NCI-H524 treated with DMSO at 0.1 percent for 48 hours (cell line): ENCODE measurements around the gene SELENOW.
"Not testable (repeated sequence)": the region's sequence is repeated elsewhere in the genome, so short reads cannot be mapped to it uniquely, and the experiment has no call there.

Experiments used
- DNase-seq: peaks from one replicate; lab custom pipeline; 2025; lab: John Stamatoyannopoulos, UW

Gene SELENOW

DNA sequence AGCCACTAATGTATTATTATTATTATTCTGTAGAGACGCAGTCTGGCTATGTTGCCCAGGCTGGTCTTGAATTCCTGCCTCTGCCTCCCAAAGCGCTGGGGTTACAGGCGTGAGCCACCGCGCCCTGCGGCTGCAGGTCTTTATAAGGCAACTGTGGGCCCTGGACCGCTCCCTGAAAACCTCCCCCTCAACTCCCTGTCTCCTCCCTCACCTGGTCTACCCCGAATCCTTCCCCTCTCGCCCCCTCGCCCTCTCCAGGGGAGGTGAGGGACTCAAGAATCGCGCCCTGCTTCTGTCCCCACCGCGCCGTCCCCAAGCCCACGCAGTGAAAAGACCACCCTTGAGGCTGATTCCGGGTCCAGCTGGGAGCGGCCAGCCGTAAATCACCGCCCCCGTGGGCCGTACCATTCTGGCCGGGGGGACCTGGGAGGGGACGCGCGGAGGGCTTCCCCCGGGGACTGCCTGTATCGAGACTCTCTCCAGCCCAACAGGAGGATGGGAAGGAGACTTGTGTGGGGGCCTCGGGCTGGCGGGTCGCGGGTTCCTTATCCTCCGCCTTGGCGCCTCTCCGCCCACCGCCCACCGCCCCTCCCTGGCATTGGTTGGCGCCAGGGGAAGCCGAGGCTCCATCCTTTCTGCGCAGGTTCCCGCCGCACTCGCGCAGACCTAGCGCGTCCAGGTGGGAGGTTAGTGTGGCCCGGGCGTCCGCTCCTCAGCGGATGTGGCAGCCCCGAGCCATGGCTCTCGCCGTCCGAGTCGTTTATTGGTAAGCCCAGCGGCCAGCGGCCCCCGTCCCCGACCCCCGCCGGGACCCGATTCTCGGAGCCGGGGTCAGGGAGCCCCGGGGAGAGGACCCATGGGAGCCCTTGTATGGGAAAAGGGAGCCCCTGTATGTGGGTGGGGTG lies at the start of gene SELENOW:
SELENOW (plus strand) TSS at position 655 of the 905 bp plus-strand sequence; CDS start at position 738, 83 bp downstream.
- DNase-seq = no peak

DNA sequence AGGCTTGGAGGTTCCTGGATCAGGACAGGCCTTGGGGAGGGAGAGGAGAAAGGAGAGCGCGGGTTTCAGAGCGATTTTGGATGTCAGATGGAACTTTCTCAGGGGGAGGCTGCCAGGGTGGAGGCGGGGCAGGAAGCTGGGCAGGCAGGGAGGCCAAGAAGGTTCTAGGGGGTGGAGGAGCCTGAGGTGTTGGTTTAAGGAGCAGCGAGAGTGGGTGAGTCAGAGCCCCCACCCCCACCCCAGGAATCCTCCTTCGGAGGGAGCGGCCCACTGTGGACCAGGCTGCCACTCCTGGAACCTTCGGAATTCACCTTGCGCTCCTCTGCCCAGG lies 49.1 kb upstream of the SELENOW start:
- DNase-seq = no peak

DNA sequence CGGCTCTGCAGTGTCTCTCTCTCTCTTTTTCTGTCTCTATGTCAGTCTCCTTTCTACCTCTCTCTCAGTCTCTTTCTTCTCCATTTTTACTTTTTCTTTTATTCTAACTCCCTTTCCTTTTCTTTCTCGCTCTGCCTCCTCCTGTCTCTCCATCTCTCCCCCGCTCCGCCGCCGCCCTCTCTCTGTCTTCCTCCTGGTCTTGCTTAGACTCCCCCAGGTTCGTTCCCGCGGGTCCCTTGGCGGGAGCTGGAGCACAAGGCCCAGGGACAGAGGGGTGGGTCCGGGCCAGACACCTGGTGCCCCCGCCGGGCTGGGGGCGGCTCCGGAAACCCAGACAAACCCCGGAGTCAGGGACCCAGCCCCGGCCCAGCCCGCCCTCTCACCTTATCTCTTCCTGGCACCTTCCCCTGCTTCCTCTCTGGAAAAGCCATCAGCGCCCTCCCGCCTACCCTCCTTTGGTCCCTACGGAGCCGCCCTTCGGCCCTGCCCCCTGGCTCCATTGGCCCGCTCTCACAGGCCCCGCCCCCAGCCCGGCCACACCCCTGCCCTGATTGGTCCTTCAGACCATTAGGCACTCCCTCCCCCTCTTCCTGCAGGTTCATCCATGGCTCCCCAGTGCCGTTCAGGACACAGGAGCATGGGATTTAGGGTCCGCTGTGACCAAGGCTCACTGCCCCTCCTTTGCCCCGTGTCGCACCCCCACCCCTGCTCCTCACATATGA lies 48.5 kb upstream of the SELENOW start:
- no peak for DNase-seq

DNA sequence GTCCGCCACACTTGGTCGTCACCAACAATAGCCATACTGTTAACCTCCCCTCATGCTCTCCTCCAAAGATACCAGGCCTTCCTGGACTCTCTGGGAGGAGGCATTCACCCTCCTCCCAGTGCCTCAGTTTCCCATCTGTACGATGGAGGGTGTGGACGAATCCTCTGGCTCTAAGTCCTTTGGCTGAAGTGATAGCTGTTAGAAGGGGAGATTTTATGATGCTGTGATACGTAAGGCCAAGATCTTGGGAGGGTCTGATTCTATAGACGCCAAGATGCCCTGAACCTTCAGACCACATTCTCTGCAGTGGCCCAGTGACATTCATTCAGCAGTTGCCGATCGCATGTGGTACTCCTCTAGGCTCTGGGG lies 48.0 kb upstream of the SELENOW start:
- DNase-seq = no peak

DNA sequence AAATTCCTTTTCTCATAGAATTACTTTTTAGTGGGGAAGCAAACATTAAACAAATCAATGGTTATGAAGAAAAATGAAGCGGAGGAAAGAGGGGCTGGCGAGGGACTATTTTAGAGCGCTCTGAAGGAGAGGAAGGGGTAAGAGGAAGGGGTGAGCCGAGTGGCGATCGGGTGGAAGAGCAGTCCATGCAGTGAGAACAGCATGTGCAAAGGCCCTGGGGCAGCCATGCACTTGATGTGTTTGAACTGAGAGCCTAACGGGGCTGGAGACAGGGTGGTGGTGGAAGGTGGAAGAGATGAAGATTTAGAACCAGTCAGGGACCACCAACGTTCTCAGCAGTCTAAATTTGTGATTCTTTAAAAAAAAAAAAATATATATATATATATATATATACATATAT lies 47.6 kb upstream of the SELENOW start:
- no peak for DNase-seq

DNA sequence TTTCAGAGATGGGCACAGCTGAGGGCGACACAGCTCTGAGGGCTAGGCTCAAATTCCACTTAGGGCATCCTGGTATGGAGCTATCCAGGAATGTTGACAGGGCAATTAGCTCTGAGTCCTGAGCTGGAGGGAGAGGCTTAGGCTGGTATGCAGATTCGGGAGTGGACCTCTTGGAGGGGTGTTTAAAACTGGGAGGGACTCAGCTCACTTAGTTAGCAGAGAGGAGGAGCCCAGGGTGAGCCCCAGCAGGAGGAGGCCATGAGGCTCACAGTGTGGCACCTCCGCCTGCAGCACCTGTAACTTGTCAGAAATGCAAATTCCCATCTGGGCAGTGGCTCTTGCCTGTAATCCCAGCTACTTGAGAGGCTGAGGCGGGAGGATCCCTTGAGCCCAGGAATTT lies 43.4 kb upstream of the SELENOW start:
- DNase-seq = no peak

DNA sequence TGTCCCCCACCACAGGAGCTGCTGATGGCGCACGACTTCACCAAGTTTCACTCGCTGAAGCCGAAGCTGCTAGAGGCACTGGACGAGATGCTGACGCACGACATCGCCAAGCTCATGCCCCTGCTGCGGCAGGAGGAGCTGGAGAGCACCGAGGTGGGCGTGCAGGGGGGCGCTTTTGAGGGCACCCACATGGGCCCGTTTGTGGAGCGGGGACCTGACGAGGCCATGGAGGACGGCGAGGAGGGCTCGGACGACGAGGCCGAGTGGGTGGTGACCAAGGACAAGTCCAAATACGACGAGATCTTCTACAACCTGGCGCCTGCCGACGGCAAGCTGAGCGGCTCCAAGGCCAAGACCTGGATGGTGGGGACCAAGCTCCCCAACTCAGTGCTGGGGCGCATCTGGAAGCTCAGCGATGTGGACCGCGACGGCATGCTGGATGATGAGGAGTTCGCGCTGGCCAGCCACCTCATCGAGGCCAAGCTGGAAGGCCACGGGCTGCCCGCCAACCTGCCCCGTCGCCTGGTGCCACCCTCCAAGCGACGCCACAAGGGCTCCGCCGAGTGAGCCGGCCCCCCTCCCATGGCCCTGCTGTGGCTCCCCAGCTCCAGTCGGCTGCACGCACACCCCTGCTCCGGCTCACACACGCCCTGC lies 37.5 kb upstream of the SELENOW start:
- DNase-seq = no peak

DNA sequence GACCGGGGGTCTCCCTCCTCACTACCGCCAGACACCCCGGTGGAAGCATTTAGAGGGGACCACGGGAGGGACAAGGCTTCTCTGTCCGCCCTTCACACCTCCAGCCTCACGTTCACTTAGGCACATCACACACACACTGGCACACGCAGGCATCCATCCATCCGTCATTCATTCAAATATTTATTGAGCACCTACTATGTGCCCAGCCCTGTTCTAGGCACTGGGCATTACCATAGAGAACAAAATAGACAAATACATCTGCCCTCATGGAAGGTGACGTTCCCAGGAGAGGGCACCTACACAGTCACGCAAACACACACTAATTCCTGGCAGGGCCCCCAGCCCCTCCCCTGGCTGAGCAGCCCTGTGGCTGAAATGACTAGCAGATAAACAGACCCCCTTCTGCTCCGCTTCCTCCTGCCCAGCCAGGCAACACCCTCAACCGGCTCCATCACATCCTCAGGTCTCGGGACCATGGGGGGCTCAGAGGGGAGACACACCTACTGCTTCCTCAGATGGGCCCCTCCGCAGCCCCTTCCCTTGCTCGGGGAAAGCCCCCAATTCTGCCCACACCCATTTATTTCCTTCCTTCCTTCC lies 36.9 kb upstream of the SELENOW start:
- no peak for DNase-seq

DNA sequence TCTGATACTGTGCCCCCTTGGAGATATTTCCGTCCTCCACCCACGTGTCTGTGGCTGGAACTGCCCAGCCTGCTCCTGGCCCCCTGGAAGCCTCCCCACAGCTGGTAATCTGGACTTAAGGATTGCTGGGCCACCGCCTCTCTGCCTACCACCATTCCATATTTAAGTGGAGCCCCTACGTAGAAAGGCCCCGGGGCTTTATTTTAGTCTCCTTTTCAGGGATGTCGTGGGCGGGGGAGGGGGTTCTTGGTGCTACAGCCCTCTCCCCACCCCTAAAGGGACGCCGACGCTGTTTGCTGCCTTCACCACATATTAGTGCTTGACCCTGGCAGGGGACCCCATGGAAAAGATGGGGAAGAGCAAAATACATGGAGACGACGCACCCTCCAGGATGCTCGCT lies 35.9 kb upstream of the SELENOW start:
- no peak for DNase-seq

DNA sequence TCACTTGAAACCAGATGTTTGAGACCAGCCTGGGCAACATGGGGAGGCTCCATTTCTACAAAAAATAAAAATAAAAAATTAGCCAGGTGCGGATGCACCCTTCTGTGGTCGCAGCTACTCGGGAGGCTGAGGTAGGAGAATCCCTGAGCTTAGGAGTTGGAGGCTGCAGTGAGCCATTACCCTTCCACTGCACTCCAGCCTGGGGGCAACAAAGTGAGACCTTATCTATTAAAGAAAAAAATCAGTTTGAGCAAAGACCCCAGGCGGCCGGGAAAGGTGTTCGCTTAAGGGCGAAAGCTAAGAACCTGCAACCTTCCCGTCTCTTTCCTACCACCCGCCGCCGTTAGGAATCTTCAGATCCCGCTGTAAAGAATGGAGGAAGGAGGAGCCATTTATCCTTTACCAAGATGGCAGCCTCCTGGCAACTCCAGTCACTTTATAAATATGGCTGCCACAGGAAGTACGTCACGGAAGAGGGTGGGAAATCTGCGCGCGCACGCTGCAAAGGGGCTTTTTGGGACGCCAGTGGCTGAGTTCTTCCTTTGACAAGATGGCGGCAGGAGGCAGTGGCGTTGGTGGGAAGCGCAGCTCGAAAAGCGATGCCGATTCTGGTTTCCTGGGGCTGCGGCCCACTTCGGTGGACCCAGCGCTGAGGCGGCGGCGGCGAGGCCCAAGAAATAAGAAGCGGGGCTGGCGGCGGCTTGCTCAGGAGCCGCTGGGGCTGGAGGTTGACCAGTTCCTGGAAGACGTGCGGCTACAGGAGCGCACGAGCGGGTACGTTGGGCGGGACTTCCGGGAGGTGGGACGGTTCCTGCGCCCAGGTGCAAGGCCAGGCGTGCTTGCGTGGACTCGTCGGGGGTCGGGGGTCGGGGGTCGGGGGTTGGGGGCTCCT lies 33.2 kb upstream of the SELENOW start, which contains the start of gene NOP53:
NOP53 (plus strand) TSS at position 537 of the 892 bp plus-strand sequence; CDS start at position 551, 14 bp downstream.
- DNase-seq = peak; percentile 82

DNA sequence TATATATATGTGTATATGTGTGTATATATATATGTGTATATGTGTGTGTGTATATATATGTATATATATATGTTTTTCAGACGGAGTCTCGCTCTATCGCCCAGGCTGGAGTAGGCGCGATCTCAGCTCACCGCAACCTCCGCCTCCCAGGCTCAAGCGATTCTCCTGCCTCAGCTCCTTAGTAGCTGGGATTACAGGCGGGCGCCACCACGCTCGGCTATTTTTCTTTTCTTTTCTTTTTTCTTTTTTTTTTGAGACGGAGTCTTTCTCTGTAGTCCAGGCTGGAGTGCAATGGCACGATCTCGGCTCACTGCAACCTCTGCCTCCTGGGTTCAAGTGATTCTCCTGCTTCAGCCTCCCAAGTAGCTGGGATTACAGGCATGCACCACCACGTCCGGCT lies 32.4 kb upstream of the SELENOW start:
- not testable (repeated sequence) for DNase-seq

DNA sequence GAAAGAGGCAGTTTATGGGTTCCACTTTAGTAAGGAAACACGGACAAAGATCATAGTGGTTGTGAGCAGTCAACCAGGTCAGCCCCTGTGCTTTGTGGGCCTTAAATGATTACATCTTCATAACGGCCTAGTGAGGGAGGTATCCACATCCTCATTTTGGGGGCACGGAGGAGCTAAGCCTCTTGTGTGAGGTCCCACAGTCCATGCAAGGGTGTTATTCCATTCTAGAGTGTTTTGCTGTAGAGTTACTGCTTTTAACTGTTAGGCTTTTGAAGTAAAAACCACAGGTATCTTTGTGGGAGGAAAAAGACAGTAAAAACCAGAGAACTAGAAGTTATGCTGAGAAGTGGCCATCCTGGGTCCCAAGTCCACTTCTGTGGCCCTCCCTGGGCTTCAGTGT lies 29.2 kb upstream of the SELENOW start:
- no peak for DNase-seq

DNA sequence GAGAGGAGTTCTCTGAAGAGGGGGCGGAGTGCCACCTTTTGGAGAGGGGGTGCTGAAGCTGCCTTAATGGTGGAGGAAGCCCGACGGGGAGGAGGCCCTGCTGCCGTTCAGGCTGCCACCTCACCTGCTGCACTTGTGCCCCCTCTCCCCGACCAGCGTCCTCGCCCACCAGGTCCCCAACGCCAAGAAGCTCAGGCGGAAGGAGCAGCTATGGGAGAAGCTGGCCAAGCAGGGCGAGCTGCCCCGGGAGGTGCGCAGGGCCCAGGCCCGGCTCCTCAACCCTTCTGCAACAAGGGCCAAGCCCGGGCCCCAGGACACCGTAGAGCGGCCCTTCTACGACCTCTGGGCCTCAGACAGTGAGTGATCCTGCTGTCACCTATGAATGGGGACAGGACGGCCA lies 27.8 kb upstream of the SELENOW start:
- DNase-seq = no peak

DNA sequence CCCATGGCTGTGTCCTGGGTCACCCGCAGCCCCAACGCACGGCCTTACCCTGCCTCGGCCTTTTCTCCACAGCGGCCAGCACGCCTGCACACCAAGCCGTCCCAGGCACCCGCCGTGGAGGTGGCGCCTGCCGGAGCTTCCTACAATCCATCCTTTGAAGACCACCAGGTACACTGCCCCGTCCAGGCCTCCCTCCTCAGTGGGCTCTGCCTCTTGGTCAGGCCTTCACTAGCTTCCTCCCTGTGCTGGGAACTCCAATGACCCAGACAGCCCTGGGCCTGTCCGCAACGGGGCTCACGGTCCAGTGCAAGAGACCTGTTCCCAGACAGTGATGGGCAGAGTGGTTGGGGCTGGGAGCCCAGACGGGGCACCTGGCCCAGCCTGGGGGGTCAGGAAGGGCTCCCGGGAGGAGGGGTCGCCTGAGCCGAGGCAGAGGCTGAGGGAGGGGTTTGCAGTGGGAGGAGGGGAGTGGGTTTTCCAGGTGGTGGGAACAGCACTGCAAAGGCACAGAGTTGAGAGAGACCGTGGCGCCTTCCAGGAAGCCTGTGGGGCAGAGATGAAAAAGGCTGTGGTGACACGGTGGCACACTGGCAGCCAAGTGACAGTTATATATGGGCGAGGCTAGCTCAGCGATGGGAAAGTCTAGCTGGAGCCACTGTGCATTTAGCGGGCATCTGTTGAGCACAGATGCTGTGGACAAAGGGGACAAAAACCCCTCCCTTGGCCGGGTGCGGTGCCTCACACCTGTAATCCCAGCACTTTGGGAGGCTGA lies 25.9 kb upstream of the SELENOW start:
- no peak for DNase-seq

DNA sequence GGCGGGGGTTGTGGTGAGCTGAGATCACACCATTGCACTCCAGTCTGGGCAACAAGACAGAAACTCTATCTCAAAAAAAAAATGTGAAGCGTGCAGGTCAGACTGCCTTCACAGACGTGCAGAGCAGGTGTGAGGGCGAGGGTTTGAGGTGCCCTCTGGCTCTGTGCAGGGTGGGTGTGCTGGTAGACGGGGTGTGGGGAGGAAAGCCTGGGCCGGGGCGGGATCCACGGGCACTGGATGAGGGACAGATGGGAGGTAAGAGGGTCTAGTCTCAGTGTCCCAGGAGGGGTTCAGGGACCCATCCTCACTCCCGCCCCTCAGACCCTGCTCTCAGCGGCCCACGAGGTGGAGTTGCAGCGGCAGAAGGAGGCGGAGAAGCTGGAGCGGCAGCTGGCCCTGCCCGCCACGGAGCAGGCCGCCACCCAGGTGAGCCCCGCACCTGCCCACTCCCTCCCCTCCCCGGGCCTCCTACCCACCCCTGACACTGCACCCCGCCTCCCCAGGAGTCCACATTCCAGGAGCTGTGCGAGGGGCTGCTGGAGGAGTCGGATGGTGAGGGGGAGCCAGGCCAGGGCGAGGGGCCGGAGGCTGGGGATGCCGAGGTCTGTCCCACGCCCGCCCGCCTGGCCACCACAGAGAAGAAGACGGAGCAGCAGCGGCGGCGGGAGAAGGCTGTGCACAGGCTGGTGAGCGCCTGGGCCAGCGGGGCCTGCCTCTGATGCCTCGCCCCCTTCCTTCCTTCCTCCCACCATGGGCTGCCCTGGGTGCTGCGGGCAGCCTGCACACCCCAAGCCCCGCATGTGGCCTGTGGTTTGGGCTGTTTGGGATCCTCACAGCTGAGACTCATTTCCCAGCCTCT lies 24.1 kb upstream of the SELENOW start:
- DNase-seq = no peak

DNA sequence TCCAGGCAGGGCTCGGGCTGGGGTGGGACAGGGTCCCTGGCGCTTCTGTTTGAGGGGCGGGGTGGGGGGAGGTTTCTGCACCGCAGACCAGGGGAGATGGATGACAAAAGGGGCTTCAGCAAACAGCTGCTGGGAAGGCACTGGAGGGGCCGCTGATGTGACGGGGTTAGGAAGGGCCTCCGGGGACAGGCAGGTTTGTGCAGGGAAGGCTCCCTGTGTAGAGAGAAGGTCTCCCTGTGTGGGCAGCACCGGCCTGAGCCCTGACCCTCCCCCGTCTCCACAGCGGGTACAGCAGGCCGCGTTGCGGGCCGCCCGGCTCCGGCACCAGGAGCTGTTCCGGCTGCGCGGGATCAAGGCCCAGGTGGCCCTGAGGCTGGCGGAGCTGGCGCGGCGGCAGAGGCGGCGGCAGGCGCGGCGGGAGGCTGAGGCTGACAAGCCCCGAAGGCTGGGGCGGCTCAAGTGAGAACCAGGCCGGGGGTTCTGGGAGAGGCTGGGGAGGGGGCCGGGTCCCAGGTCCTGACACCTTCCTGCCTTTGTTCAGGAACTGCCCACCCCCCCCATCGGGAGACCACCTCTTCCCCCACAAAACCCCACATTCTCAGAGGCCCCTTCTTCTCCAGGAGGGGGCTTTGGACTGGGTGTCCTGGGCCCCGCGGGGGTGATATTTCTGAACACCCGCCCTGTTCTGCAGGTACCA lies 23.3 kb upstream of the SELENOW start:
- DNase-seq = no peak

DNA sequence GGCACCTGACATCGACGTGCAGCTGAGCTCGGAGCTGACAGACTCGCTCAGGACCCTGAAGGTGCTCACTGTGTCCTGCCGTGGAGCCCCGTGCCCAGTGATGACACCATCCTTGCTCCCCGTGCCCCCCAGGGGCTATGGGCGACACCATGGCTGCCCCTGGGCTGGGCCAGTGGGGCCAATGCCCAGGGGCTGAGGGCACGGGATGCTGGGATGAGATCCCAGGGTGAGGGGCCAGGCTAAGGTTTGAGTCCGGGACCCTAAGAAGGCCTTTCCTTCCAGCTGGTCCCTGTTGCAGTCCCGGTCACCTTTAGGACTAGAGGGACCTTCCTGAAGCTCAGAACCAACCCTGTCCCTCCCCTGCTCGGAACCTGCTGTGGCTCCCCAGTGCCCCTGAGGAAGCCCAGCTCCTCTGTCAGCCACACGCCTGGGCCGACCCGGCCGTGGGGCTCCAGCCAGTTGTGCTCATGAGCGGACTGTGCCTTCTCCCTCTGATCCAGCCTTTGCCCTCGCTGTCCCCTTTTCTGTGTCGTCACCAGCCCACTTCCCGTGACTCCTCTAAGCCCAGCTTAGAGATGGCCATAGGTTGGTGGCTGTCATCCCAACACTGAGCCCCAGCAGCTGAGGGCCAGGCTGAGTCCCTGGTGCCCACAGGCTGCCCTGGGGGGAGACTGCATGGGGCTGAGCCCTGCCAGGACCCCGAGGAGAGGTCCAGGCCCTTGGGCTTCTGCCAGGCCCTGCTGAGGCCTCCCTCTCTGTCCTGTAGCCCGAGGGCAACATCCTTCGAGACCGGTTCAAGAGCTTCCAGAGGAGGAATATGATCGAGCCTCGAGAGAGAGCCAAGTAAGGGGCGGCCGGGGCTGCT lies 22.5 kb upstream of the SELENOW start:
- DNase-seq = no peak

DNA sequence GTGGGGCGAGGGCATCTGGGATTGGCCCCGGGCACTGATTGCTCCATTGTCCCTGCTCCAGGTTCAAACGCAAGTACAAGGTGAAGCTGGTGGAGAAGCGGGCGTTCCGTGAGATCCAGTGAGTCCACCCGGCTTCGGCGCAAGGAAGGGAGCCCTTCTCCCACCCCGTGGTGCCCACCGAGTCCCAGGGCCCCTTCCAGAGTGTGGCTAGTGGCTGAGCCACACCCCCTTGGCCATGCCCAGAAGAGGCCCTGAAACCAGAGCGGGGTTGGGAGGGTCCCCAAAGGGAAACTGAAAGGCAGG lies 21.9 kb upstream of the SELENOW start:
- DNase-seq = no peak
